B cell (primary cell): ENCODE data around the gene CHCHD3. TPM values are rescaled to one million over a fixed set of nuclear protein-coding genes. Genes with fewer than 3 reads are reported as not detected.

Experiments
- ATAC-seq: fragments of 200-7000 bp; cut with Tn5 transposase; one replicate; pipeline ENCODE4 v1.10.0; 2021; ENCODE audit warnings: low read depth, mild to moderate bottlenecking, moderate number of reproducible peaks, moderate library complexity
- CTCF ChIA-PET: fragments of 350-600 bp; sonication (Branson Sonifier 250); formaldehyde crosslinking; loops from one replicate; lab custom pipeline; 2021; ENCODE audit warnings: antibody characterized with exemption, inconsistent platforms; lab: Charles Lee
- POLR2A ChIA-PET: fragments of 350-600 bp; sonication (Branson Sonifier 250); formaldehyde crosslinking; loops from one replicate; lab custom pipeline; 2021; ENCODE audit warnings: antibody characterized with exemption; lab: Charles Lee
- DNase-seq: peaks from one replicate; pipeline ENCODE4 v3.0.0; 2013
- H2AFZ ChIP-seq: 2 replicates; pipeline ENCODE4 v1.6.1; 2012; ENCODE audit warnings: mild to moderate bottlenecking, low read depth, low read length; ENCODE audit not compliant: insufficient read depth, poor library complexity, severe bottlenecking
- H3K27ac ChIP-seq, 2 donors: 1 replicate in 1 of 2; 2 replicates in 1 of 2; pipeline ENCODE4 v1.5.1; 2012 to 2013; ENCODE audit warnings: low read length in 2 of 2, mild to moderate bottlenecking in 2 of 2, moderate library complexity in 1 of 2
- H3K27me3 ChIP-seq, 4 experiments: fragments of 200-600 bp in 1 of 4; sonication (generic) in 1 of 4; replicated peaks in 1 of 4; 1 replicate in 2 of 4; 2 replicates in 2 of 4; pipeline versions ENCODE4 v1.6.1 to v1.7.0; 2013 to 2016; ENCODE audit warnings: low read length in 3 of 4, mild to moderate bottlenecking in 2 of 4, mixed read lengths in 1 of 4, moderate library complexity in 1 of 4; ENCODE audit not compliant: insufficient read depth in 4 of 4, control insufficient read depth in 3 of 4; ENCODE audit errors: control extremely low read depth in 1 of 4
- H3K36me3 ChIP-seq, 2 experiments: replicated peaks in 1 of 2; 1 replicate in 1 of 2; 2 replicates in 1 of 2; pipeline versions ENCODE4 v1.6.1 to v1.7.1; 2013; ENCODE audit warnings: low read length in 1 of 2; ENCODE audit not compliant: insufficient read depth in 2 of 2, control insufficient read depth in 1 of 2; ENCODE audit errors: control extremely low read depth in 1 of 2, extremely low read depth in 1 of 2
- H3K4me1 ChIP-seq, 2 donors: fragments of 200-600 bp in 1 of 2; sonication (generic) in 1 of 2; 1 replicate in 1 of 2; 2 replicates in 1 of 2; pipeline versions ENCODE4 v1.5.1 to v1.6.1; 2013 to 2017; ENCODE audit warnings: low read length in 2 of 2; ENCODE audit not compliant: control insufficient read depth in 2 of 2, insufficient read depth in 2 of 2
- H3K4me2 ChIP-seq: replicated peaks from 2 replicates; pipeline ENCODE3; 2012; ENCODE audit warnings: mild to moderate bottlenecking, low read depth, low read length; ENCODE audit not compliant: poor library complexity, severe bottlenecking
- H3K4me3 ChIP-seq, 5 experiments: fragments of 200-600 bp in 1 of 5; sonication (generic) in 1 of 5; 1 replicate in 3 of 5; 2 replicates in 2 of 5; pipeline versions ENCODE4 v1.5.1 to v1.7.0; 2011 to 2016; ENCODE audit warnings: low read length in 4 of 5, mild to moderate bottlenecking in 4 of 5, low read depth in 2 of 5, control low read depth in 1 of 5, moderate library complexity in 1 of 5; ENCODE audit not compliant: insufficient read depth in 1 of 5; ENCODE audit errors: control extremely low read depth in 1 of 5, extremely low read depth in 1 of 5
- H3K79me2 ChIP-seq: fragments of 200-600 bp; sonication (generic); one replicate; pipeline ENCODE4 v1.6.0; 2016; ENCODE audit warnings: low read length; ENCODE audit not compliant: control insufficient read depth, insufficient read depth
- H3K9ac ChIP-seq: fragments of 200-600 bp; sonication (generic); 2 replicates; pipeline ENCODE4 v1.6.1; 2017; ENCODE audit warnings: mild to moderate bottlenecking, low read length, moderate library complexity
- H3K9me3 ChIP-seq, 3 donors: one replicate each; pipeline versions ENCODE4 v1.6.1 to v1.7.1; 2013; ENCODE audit warnings: low read length in 2 of 3; ENCODE audit not compliant: control insufficient read depth in 2 of 3, insufficient read depth in 1 of 3; ENCODE audit errors: control extremely low read depth in 1 of 3
- H4K20me1 ChIP-seq: 2 replicates; pipeline ENCODE4 v1.6.0; 2012; ENCODE audit warnings: mild to moderate bottlenecking, low read length; ENCODE audit not compliant: insufficient read depth, control insufficient read depth, poor library complexity, severe bottlenecking
- H3K27ac Mint-ChIP-seq: one replicate; pipeline ENCODE4 v1.8.0; 2021; ENCODE audit warnings: mixed read lengths
- H3K27me3 Mint-ChIP-seq: one replicate; pipeline ENCODE4 v1.8.0; 2021; ENCODE audit warnings: mixed read lengths
- H3K4me1 Mint-ChIP-seq: one replicate; pipeline ENCODE4 v1.8.0; 2021; ENCODE audit warnings: mixed read lengths
- H3K4me3 Mint-ChIP-seq: one replicate; pipeline ENCODE4 v1.8.0; 2021; ENCODE audit warnings: mixed read lengths
- H3K9me3 Mint-ChIP-seq: one replicate; pipeline ENCODE4 v1.8.0; 2022; ENCODE audit warnings: mixed read lengths; ENCODE audit not compliant: insufficient read depth
- CTCF ChIP-seq: fragments of 200-600 bp; IDR thresholded peaks from one replicate; pipeline ENCODE4 v1.8.0; 2022; ENCODE audit warnings: antibody characterized with exemption, mild to moderate bottlenecking
- EZH2 ChIP-seq: IDR thresholded peaks from 2 replicates; pipeline ENCODE4 v1.6.1; 2012; ENCODE audit warnings: borderline replicate concordance, low read depth, mild to moderate bottlenecking, moderate library complexity, low read length; ENCODE audit not compliant: insufficient read depth, poor library complexity, severe bottlenecking
- WGBS: methylation state at CpG from one replicate; pipeline ENCODE4 v1.1.5; 2013; ENCODE audit warnings: missing lambda C conversion rate; ENCODE audit not compliant: insufficient coverage; 5-methylcytosine and 5-hydroxymethylcytosine counted together
- intact Hi-C: fragments of 100-400 bp; cut with micrococcal nuclease; formaldehyde crosslinking; loops from one replicate; pipeline ENCODE4 v1.10.0; 2022
- polyA plus RNA-seq: library from polyadenylated mRNA; depleted of rRNA; stranded (reverse); fragments of >200 nt; gene quantifications from 2 replicates; pipeline ENCODE4 v1.2.3, GENCODE V29; 2012
- total RNA-seq, 2 donors: library from RNA; stranded (reverse); fragments of 120-200 nt in 1 of 2; gene quantifications; 1 replicate in 1 of 2; 2 replicates in 1 of 2; pipeline versions ENCODE4 v1.2.3 to v1.2.4, GENCODE V29; 2013 to 2022

Gene CHCHD3
- total and polyA plus RNA-seq, 2 donors (not counting 1 experiment from before 2014, with no cell fraction given) = 20.1 to 38.4 TPM

- CTCF ChIA-PET = no interaction called here
- DNase-seq (no peak), ATAC-seq (no peak)
- 100% methylated on average over 3 of the region's 5 CpGs for WGBS
- Histone ChIP-seq H3K79me2 (no peaks in the 10 kb centered on the region), H4K20me1 (no peaks in the 10 kb centered on the region), H3K4me2 (no peak overlapping the region), H3K4me3 (no peak overlapping the region), H3K9me3 (no peaks in the 10 kb centered on the region), H3K36me3 (no peaks in the 10 kb centered on the region), H3K9ac (no peak overlapping the region), H3K27me3 (no peaks in the 10 kb centered on the region), H2AFZ (no peak overlapping the region), H3K4me1 (peaks cover 0 to 4% of the 10 kb centered on the region in 2 donors), H3K27ac (no peak overlapping the region)
- intact Hi-C loops = no loop called here
- H3K4me3 Mint-ChIP-seq = no peak overlapping the region
- H3K4me1 Mint-ChIP-seq = peaks cover 13% of the 10 kb centered on the region
- POLR2A ChIA-PET = no interaction called here
- TF ChIP-seq EZH2 (no peak), CTCF (no peak)
- H3K27me3 Mint-ChIP-seq = no peaks in the 10 kb centered on the region
- no peak overlapping the region for H3K27ac Mint-ChIP-seq
- no peaks in the 10 kb centered on the region for H3K9me3 Mint-ChIP-seq
These were observed 115.0 kb downstream of the CHCHD3 start for GRCh38 chr7:132966754-132967469.

- CTCF ChIA-PET = no interaction called here
These were observed 115.9 kb downstream of the CHCHD3 start for GRCh38 chr7:132965951-132966350.

More at GRCh38 chr7:132965951-132966350, 115.9 kb downstream of the CHCHD3 start:
- Mint-ChIP-seq H3K9me3 (no peaks in the 10 kb centered on the region), H3K27ac (no peak overlapping the region), H3K27me3 (no peaks in the 10 kb centered on the region), H3K4me3 (no peak overlapping the region), H3K4me1 (peaks cover 13% of the 10 kb centered on the region)
- peaks cover 0 to 4% of the 10 kb centered on the region in 2 donors for H3K4me1 ChIP-seq
- H3K9ac ChIP-seq = no peak overlapping the region
- no peak overlapping the region for H3K4me2 ChIP-seq
- no peaks in the 10 kb centered on the region for H4K20me1 ChIP-seq
- DNase-seq (no peak), ATAC-seq (no peak)
- H3K27ac ChIP-seq = no peak overlapping the region
- POLR2A ChIA-PET = no interaction called here
- no peaks in the 10 kb centered on the region for H3K27me3 ChIP-seq
- no peaks in the 10 kb centered on the region for H3K36me3 ChIP-seq
- no peaks in the 10 kb centered on the region for H3K9me3 ChIP-seq
- WGBS = no CpG with 5 or more reads among the region's 3 CpGs
- H3K4me3 ChIP-seq = no peak overlapping the region
- TF ChIP-seq EZH2 (no peak), CTCF (no peak)
- intact Hi-C loops = no loop called here
- no peak overlapping the region for H2AFZ ChIP-seq
- no peaks in the 10 kb centered on the region for H3K79me2 ChIP-seq
